RCC 7860 (cell line): ENCODE data around the gene PPP2R5B.
"Not testable (repeated sequence)": the region's sequence is repeated elsewhere in the genome, so short reads cannot be mapped to it uniquely, and the experiment has no call there.

Experiments used
- DNase-seq: peaks from one replicate; pipeline ENCODE4 v3.0.0-alpha.2; 2015; ENCODE audit warnings: low spot score
- FAIRE-seq: peaks from 2 replicates; lab custom pipeline; 2012; peaks lifted over from hg19 to GRCh38; lab: Jason Lieb, UNC

Gene PPP2R5B

DNA sequence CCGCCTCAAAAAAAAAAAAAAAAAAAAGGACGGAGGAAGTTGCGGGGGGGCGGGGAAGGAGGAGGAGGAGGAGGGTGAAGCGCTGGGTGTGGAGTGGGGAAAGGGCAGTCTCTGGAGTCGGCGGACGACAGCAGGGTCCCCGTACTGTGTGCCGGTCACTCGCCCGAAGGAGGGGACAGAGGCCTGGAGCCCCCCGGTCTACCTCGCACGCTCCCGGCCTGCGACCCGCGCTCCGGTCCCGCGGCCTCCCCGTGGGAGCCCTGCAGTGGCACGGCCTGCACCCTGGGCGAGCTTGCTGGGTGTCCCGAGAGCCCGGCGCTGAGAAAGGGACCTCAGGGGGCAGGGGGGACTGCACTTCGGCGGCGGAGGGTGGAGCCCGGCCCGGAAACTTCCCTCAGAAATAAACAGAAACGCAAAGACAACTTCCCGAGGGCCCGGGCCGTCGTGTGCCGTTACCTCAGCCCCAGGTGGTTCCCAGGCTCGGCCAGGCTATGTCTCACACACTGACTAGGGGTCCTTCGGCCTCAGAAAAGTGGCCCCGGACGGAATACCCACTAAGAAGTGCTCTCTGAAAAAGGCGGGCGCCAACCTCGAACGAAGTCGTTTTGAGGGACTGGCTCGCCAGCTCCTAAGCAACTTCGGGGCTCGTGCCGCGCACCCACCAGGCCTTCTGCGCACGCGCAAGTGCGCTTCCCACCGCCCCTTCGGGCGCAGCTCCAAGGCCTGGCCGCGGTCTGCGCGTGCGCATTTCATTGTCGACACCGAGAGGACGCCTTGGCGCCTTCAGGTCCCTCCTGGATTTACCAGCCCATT, 47.1 kb downstream of the PPP2R5B start, which contains the start of gene MAJIN:
TSS of gene MAJIN (minus strand) at position 688 of the 813 bp plus-strand sequence. CDS start 12,703 bp downstream, outside the sequence.
- no peak for DNase-seq
- FAIRE-seq = no peak

DNA sequence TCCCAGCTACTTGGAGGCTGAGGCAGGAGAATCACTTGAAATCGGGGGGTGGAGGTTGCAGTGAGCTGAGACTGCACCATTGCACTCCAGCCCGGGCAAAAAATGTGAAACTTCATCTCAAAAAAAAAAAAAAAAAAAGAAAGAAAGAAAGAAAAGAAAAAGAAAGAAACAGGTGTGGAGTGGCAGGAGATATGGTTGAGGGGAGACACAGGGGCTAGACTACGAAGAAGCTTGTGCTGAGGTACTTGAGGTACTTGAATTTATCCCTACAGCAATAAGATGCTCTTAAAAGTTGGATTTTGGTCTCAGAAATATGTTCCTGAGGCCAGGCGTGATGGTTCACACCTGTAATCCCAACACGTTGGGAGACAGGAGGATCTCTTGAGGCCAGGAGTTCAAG, 49.6 kb downstream of the PPP2R5B start:
- DNase-seq (no peak), FAIRE-seq (no peak)

DNA sequence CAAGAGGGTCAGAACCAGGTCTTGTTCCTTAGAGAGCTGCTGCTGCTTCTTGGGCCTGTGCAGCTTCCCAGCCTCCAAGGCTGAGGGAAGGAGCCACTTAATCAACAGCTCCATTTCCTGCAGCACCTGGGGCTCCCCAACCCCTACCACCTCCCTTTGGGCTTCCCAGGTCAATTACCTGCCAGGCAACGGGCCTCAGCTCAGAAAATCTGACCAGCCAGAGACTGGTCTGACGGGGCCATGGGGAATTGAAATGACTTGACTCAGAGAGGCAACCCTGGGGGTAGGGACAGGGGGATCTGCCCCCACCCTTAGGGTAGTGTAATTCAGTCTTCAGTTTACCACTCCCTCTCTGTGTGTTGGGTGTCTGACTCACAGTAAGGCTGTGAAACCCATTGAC, 52.2 kb downstream of the PPP2R5B start:
- FAIRE-seq (no peak), DNase-seq (no peak)

DNA sequence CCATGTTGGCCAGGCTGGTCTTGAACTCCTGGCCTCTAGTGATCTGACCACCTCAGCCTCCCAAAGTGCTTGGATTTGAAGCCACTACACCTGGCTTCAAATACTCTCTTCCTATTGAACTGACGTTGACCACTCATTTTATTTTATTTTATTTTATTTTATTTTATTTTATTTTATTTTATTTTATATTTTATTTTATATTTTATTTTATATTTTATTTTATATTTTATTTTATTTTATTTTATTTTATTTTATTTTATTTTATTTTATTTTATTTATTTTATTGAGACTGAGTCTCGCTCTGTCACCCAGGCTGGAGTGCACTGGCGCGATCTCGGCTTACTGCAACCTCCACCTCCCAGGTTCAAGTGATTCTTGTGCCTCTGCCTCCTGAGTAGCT, 58.9 kb downstream of the PPP2R5B start:
- not testable (repeated sequence) for FAIRE-seq, DNase-seq
